DOHH2 (cell line): ENCODE measurements around the gene ARRDC2.

ENCODE experiments used
- H3F3A ChIP-seq: fragments of 200-600 bp; sonication (generic), shearing (Covaris generic); 2 replicates; pipeline ENCODE4 v1.6.0; 2016; ENCODE audit warnings: antibody characterized with exemption, mild to moderate bottlenecking; ENCODE audit not compliant: control insufficient read depth, insufficient read depth
- H3K27ac ChIP-seq: fragments of 200-600 bp; sonication (generic); 2 replicates; pipeline ENCODE4 v1.5.1; 2014; ENCODE audit warnings: low read depth, mild to moderate bottlenecking, low read length, moderate library complexity
- H3K27me3 ChIP-seq: fragments of 200-600 bp; sonication (generic); 2 replicates; pipeline ENCODE4 v1.6.1; 2014; ENCODE audit warnings: mild to moderate bottlenecking, low read length, mixed read lengths; ENCODE audit not compliant: control insufficient read depth
- H3K36me3 ChIP-seq: fragments of 200-600 bp; sonication (generic); 2 replicates; pipeline ENCODE4 v1.6.1; 2014; ENCODE audit warnings: mild to moderate bottlenecking, low read length, moderate library complexity, mixed read lengths; ENCODE audit not compliant: control insufficient read depth
- H3K4me1 ChIP-seq: fragments of 200-600 bp; sonication (generic); 2 replicates; pipeline ENCODE4 v1.6.1; 2014; ENCODE audit warnings: mild to moderate bottlenecking, low read length, mixed read lengths; ENCODE audit not compliant: control insufficient read depth
- H3K4me2 ChIP-seq: fragments of 200-600 bp; sonication (generic); 2 replicates; pipeline ENCODE4 v1.6.0; 2014; ENCODE audit warnings: mild to moderate bottlenecking, low read length, moderate library complexity
- H3K4me3 ChIP-seq: fragments of 200-600 bp; sonication (generic); 2 replicates; pipeline ENCODE4 v1.5.1; 2014; ENCODE audit warnings: mild to moderate bottlenecking, low read length, mixed read lengths
- H3K79me2 ChIP-seq: fragments of 200-600 bp; sonication (generic); 2 replicates; pipeline ENCODE4 v1.6.1; 2014; ENCODE audit warnings: mild to moderate bottlenecking, low read length, mixed read lengths; ENCODE audit not compliant: control insufficient read depth
- H3K9me2 ChIP-seq: fragments of 200-600 bp; sonication (generic); replicated peaks from 2 replicates; pipeline ENCODE4 v1.6.1; 2014; ENCODE audit warnings: mild to moderate bottlenecking, low read length, mixed read lengths; ENCODE audit not compliant: control insufficient read depth
- H3K9me3 ChIP-seq: fragments of 200-600 bp; sonication (generic); 2 replicates; pipeline ENCODE4 v1.6.1; 2014; ENCODE audit warnings: antibody characterized with exemption, low read length, mixed read lengths; ENCODE audit not compliant: control insufficient read depth, insufficient read depth
- H4K20me1 ChIP-seq: fragments of 200-600 bp; sonication (generic); 2 replicates; pipeline ENCODE4 v1.6.0; 2014; ENCODE audit warnings: low read depth, mild to moderate bottlenecking, antibody characterized with exemption, low read length, moderate library complexity; ENCODE audit not compliant: control insufficient read depth, insufficient read depth
- EZH2phosphoT487 ChIP-seq: fragments of 200-600 bp; sonication (generic); IDR thresholded peaks from 2 replicates; pipeline ENCODE4 v1.6.1; 2017; ENCODE audit warnings: borderline replicate concordance, mild to moderate bottlenecking, antibody characterized with exemption, low read length, moderate library complexity, mixed read lengths
- TF ChIP-seq, protein P1 (sequence below): fragments of 200-600 bp; sonication (generic); IDR thresholded peaks from one replicate; pipeline ENCODE4 v1.5.1; 2014; ENCODE audit warnings: antibody characterized with exemption, mild to moderate bottlenecking, low read depth, low read length; ENCODE audit not compliant: poor library complexity, severe bottlenecking

The ARRDC2 gene

DNA sequence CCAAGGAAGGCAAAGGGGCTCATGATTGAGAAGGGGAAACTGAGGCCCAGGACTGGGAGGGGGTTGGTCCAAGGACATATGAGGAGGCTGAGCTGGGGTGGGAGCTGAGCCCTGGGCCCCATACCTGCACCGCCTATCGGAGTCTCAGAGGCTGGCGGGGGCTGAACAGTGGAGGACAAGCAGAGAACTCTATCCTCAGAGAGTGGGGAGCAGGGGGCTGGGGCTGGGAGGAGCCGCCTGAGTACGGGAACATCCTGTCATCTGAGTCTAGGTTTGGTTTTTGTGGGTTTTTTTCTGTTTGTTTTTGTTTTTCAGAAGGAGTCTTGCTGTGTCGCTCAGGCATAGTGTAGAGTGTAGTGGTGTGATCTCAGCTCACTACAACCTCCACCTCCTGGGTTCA, 6.2 kb downstream of the ARRDC2 start:
- Histone ChIP-seq H3F3A (peaks cover 10% of the 10 kb centered on the region), H3K9me2 (no peaks in the 10 kb centered on the region)

DNA sequence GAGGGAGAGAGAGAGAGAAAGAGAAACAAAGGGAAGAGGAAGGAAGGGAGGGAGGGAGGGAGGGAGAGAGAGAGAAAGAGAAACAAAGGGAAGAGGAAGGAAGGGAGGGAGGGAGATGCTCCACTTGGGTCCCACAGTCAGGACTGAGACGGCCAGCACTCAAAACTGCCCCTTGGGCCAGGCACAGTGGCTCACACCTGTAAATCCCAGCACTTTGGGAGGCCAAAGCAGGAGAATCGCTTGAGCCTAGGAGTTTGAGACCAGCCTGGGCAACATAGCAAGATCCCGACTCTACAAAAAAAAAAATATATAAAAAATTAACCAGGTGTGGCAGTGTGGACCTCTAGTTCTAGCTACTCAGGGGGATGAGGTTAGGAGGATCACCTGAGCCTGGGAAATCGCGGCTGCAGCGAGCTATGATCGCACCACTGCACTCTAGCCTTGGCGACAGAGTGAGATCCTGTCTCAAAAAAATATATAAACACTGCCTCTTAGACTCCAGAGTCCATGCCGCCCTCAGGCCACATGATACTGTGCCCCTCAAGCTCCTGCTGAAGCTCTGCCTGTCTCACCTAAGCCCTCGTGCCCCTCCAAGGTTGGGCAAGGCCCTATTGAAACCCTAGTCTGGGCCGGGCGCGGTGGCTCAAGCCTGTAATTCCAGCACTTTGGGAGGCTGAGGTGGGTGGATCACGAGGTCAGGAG, 8.4 kb downstream of the ARRDC2 start:
- Histone ChIP-seq H3K27ac (no peak overlapping the region), H3K9me2 (no peaks in the 10 kb centered on the region), H3K36me3 (peaks cover 34% of the 10 kb centered on the region), H3K4me2 (no peak overlapping the region), H3K79me2 (no peaks in the 10 kb centered on the region), H3K4me1 (peaks cover 15% of the 10 kb centered on the region), H3K9me3 (no peaks in the 10 kb centered on the region), H3K4me3 (no peak overlapping the region), H3K27me3 (no peaks in the 10 kb centered on the region), H3F3A (peaks cover 10% of the 10 kb centered on the region), H4K20me1 (no peaks in the 10 kb centered on the region)
- TF ChIP-seq, protein P1, sequence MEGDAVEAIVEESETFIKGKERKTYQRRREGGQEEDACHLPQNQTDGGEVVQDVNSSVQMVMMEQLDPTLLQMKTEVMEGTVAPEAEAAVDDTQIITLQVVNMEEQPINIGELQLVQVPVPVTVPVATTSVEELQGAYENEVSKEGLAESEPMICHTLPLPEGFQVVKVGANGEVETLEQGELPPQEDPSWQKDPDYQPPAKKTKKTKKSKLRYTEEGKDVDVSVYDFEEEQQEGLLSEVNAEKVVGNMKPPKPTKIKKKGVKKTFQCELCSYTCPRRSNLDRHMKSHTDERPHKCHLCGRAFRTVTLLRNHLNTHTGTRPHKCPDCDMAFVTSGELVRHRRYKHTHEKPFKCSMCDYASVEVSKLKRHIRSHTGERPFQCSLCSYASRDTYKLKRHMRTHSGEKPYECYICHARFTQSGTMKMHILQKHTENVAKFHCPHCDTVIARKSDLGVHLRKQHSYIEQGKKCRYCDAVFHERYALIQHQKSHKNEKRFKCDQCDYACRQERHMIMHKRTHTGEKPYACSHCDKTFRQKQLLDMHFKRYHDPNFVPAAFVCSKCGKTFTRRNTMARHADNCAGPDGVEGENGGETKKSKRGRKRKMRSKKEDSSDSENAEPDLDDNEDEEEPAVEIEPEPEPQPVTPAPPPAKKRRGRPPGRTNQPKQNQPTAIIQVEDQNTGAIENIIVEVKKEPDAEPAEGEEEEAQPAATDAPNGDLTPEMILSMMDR, result no peak
- TF ChIP-seq EZH2phosphoT487, result no peak

More for the DNA sequence above, 6.2 kb downstream of the ARRDC2 start:
- H3K27ac ChIP-seq, result no peak overlapping the region
- no peaks in the 10 kb centered on the region for H3K27me3 ChIP-seq
- no peaks in the 10 kb centered on the region for H3K9me3 ChIP-seq
- H3K4me3 ChIP-seq, result no peak overlapping the region
- H4K20me1 ChIP-seq, result no peaks in the 10 kb centered on the region
- peaks cover 55% of the 10 kb centered on the region for H3K36me3 ChIP-seq
- H3K4me2 ChIP-seq, result no peak overlapping the region
- peaks cover 2% of the 10 kb centered on the region for H3K79me2 ChIP-seq
- TF ChIP-seq EZH2phosphoT487, result no peak
- TF ChIP-seq, protein P1, result no peak
- peaks cover 11% of the 10 kb centered on the region for H3K4me1 ChIP-seq

DNA sequence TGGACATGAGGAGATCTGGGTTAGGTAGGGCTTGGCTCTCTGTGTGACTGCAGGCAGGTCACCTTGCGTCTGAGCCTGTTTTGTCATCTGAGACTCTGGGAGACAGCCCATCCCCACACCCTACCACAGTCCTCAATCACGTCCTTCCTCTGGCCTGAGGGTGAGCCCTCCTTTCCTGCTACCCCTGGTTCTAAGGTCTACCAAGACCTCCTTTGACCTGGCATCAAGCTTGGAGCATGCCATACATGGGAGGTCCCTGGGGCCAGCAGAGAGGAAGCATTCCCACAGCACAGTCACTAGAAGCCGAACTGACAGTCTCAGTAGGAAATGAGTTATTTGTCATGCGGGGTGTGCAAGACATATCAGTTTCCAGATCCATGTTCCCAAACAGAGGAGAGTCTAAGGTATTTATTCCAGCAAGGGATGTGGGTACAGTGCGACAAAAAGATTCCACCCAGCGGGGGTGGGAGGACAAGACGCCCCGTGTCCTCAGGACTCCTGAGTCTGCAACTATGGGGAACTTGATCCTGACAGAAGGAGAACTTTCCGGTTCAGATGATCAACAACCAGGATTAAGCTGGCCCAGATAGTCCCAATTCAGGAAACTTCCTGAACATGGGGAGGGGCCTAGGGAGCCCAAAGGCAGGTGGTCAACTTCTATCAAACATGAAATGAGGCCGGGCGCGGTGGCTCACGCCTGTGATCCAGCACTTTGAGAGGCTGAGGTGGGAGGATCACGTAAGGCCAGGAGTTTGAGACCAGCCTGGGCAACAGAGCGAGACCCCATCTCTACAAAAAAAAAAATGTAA, 9.5 kb downstream of the ARRDC2 start:
- Histone ChIP-seq H3K4me1 (peaks cover 25% of the 10 kb centered on the region), H4K20me1 (no peaks in the 10 kb centered on the region), H3K36me3 (peaks cover 28% of the 10 kb centered on the region), H3K9me2 (no peaks in the 10 kb centered on the region), H3K9me3 (no peaks in the 10 kb centered on the region), H3K27ac (no peak overlapping the region), H3K4me2 (no peak overlapping the region), H3K79me2 (peaks cover 4% of the 10 kb centered on the region), H3K4me3 (no peak overlapping the region), H3F3A (peaks cover 10% of the 10 kb centered on the region), H3K27me3 (no peaks in the 10 kb centered on the region)
- no peak for TF ChIP-seq EZH2phosphoT487
- TF ChIP-seq, protein P1, result no peak
